Stimulated activated CD4-positive, alpha-beta T cell treated with anti-CD3 and anti-CD28 coated beads, TNF-alpha, amount 100 ng/mL, for 48 hours (primary cell): ENCODE data around the gene ELOA.
"Not testable (repeated sequence)": the region's sequence is repeated elsewhere in the genome, so short reads cannot be mapped to it uniquely, and the experiment has no call there.

Source experiments
- DNase-seq, 3 donors: peaks; one replicate each; pipeline ENCODE4 v3.0.0-alpha.2; 2020; ENCODE audit warnings: low read depth in 3 of 3

Gene ELOA

GRCh38 chr1:23800400-23801337, 57.4 kb downstream of the ELOA start, which contains the start of gene GALE:
Gene GALE, minus strand, starts transcription at chr1:23800754. Its CDS starts 1,747 bp downstream, at chr1:23799007.
- DNase-seq: peak; percentile 94 to 98 (median 94)

DNA sequence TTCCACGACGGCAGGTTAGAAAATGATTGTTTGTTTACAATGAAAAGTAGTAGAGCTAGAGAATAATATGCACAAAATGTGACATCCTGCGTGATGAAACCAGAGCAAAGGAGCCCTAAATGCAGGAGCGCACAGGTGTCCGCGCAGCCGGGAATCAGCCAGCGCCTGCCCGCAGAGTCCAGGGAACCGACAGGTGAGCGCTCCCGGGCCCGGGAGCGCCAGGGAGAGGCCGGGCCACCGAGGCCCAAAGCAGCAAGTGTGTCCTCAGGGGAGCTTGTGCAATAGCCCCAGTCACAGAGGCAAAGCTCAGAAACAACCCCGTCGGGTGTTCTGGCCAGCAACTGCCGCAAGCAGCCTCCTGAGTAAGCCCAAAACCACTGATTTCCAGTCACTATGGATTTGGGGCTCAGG, 58.1 kb downstream of the ELOA start:
- DNase-seq: no peak

- DNase-seq: no peak
These were observed 58.6 kb downstream of the ELOA start for GRCh38 chr1:23801876-23802275.

GRCh38 chr1:23802809-23803342, 59.6 kb downstream of the ELOA start:
- not testable (repeated sequence) for DNase-seq

- DNase-seq: no peak
These were observed 60.4 kb downstream of the ELOA start for GRCh38 chr1:23803674-23804073.

GRCh38 chr1:23804183-23804835, 61.0 kb downstream of the ELOA start:
- no peak for DNase-seq

GRCh38 chr1:23805025-23805424, 61.8 kb downstream of the ELOA start:
- DNase-seq: no peak

GRCh38 chr1:23806280-23806679, 63.0 kb downstream of the ELOA start:
- no peak for DNase-seq

DNA sequence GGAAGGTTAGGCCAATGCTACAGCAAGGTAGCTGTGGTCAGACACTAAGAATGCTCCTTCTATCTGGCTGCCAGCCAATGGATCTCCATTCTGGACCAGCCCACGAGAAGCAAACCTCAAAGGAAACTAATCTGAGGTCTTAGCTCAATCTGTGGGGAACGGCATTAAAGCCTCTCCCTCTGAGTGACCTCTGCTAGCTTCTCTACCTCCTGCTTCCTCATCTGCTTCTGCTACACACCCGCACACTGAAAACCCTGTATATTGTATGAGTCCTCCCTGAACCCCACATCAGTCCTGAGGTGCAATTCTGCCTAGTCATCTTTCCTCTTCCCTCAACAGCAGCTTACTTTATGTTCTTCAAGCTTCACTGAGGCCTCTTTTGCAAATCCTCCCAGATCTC, 64.2 kb downstream of the ELOA start:
- no peak for DNase-seq

DNA sequence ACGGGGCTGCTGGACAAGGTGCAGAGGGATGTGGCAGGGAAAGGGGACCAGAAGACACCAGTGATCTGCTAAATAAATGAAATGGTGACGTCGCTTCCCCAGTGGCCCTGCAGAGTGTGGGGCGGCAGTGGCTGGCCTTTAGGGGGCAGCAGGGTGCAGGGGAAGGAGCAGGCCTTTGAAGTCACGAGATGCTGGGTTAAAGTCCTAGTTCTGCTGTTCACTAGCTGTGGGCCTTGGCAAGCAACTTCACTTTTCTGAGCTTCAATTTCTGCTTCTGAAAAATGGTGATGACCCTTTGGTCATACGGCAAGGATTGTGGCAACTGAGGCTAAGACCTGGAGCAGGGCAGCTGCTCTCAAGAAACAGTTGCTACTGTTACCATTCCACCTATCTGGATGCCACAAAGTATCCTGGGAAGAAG, 66.5 kb downstream of the ELOA start:
- DNase-seq: peak; percentile 67 to 81 (median 70)

DNA sequence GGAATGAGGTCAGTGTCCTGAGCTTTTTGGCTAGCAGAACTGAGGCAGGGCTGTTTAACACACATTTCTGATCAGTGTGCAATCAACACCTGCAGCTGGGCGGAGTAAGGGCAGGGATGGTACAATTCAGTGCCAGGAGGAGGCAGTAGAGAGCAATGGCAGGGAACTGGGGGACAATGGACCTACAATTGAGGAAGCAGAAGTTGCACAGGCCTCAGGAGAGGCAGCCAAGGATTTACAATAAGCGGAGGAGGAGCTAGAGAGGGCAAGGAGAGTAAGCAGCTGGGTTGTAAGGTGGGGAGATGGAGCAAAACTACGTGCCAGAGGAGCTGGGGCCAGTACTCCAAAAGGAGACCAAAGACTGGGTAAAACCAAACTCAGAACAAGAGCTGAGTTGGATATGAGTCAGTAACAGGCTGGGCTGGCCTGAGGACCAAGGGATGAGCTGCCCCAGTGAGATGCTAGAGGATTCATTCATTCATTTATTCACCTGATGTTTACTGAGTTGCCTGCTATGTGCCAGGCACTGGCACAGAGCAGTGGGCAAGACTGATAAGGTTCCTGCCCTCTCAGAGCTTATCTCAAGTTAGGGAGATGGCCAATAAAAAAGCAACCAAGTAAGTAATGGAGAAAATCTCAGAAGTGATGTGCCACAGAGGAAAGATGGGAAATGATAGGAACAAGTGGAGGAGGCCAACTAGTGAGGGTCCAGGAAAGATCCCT, 67.7 kb downstream of the ELOA start:
- peak in 1 of 3 donors; percentile 48 for DNase-seq
